NAMALWA (cell line): ENCODE data around the gene BBOX1.
"Not testable (repeated sequence)": the region's sequence is repeated elsewhere in the genome, so short reads cannot be mapped to it uniquely, and the experiment has no call there.

Source experiments
- DNase-seq: peaks from one replicate; pipeline ENCODE4 v3.0.0-alpha.2; 2015; ENCODE audit warnings: low spot score

The BBOX1 gene

DNA sequence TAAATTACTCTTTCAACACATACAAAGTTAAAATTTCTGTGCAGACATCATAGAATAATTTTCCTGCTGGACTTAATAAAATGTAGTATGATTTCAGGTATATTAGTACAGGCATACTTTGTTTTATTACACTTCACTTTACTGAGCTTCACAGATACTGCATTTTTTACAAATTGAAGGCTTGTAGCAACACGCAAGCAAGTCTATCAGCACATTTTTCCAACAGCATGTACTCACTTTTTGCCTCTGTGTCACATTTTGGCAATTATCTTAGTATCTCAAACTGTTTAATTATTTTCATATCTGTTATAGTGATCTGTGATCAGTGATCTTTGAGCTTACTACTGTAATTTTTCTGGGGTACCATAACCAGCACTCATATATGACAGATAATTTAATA is 44.5 kb downstream of the BBOX1 start:
- no peak for DNase-seq

DNA sequence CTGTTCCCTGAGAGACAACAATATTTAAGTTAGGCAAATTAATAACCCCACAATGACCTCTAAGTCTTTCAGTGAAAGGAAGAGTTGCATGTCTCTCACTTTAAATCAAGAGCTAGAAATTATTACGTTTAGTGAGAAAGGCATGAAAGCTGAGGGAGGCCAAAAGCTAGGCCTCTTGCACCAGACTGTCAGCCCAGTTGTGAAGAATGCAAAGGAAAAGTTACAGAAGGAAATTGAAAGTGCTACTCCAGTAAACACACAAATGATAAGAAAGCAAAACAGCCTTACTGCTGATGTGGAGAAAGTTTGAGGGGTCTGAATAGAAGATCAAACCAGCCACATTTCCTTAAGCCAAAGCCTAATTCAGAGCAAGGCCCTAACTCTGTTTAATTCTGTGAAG is 45.0 kb downstream of the BBOX1 start:
- no peak for DNase-seq

- DNase-seq, result no peak
Observed at GRCh38 chr11:27087432-27087831, 46.8 kb downstream of the BBOX1 start.

GRCh38 chr11:27088353-27088752 is 47.7 kb downstream of the BBOX1 start:
- no peak for DNase-seq

GRCh38 chr11:27089746-27090145 is 49.1 kb downstream of the BBOX1 start:
- no peak for DNase-seq

GRCh38 chr11:27090357-27090948 is 49.8 kb downstream of the BBOX1 start:
- not testable (repeated sequence) for DNase-seq

DNA sequence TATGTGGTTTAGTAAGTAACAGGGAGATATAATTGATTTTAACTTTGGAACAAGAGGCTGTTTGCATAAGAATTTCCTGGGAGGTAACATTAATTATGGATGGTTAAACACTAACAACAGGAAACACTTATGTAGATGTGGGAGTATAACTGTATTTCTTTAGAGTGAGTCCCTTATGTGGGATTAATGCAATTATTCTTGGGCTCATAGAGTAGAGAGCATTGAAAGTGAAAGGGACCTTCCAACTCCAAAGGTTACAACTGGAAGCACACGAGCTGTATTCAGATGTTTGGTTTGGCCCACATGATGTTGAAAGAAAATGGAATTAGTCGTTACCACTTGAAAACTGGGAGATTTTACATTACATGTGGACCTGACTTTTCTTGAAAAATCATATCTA is 53.5 kb downstream of the BBOX1 start:
- no peak for DNase-seq

DNA sequence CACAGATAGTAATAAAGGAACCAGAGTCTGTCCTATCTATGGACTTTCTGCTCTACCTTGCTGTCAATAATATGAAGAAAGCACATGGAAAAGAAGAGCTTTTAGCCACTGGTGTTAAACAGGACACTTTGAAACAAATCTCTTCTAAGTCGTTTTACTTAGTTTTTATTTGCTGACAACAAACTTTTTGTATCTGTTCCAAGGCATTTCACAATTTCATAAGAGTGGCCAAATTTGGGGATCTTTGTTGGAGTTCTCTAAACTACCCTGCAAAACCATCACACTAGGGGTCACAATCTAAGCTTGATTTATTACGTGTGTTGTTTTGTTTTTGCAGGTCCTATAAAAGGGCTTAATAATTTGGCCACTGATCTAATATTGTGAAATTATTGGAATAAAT is 54.4 kb downstream of the BBOX1 start:
- DNase-seq, result no peak

GRCh38 chr11:27095887-27096286 is 55.3 kb downstream of the BBOX1 start:
- DNase-seq, result no peak

- DNase-seq, result no peak
Observed at GRCh38 chr11:27097551-27097950, 56.9 kb downstream of the BBOX1 start.

DNA sequence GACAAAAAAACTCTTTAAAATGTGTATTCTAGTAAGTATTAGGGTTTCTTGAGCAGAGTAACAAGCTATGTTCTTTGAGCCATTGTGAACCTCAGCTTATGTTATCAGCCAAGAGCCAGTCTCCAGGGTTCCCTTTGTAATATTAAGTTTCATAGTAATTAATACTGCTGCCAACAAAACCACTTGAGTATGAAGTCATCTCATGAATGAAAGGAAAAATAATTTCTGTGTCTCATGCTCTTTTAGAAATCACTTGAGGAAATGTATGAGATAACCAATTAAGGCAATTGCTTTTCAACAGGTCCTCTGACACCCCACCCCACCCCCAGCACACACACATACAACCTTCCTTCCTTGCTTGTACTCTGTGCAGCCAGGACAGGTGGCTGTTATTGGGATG is 59.9 kb downstream of the BBOX1 start:
- DNase-seq, result no peak

- no peak for DNase-seq
Observed at GRCh38 chr11:27107548-27107947, 66.9 kb downstream of the BBOX1 start.

GRCh38 chr11:27108809-27109208 is 68.2 kb downstream of the BBOX1 start:
- no peak for DNase-seq

- no peak for DNase-seq
Observed at GRCh38 chr11:27111896-27112295, 71.3 kb downstream of the BBOX1 start.

GRCh38 chr11:27112946-27113345 is 72.3 kb downstream of the BBOX1 start:
- DNase-seq, result no peak

GRCh38 chr11:27115051-27115650 is 74.5 kb downstream of the BBOX1 start:
- DNase-seq, result no peak

GRCh38 chr11:27116684-27117083 is 76.1 kb downstream of the BBOX1 start:
- no peak for DNase-seq

- no peak for DNase-seq
Observed at GRCh38 chr11:27118371-27118770, 77.8 kb downstream of the BBOX1 start.

DNA sequence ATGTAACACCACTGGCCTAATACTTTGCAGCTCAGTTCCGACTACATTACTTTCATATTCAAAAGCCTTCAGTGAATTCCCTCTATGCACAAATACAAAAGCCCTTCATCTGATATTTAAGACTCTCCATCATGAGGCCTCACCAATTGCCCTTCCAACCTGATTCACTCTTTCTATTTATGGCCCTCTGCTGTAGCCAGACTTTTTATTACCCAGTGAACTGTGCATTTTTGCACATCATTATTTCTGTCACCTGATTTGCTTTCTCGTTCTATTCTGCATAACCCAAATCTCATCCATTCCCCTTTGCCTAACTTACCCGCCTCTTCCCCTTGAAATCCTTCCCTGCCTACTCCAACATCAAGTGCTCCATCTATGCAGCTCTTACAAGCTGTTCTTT is 78.3 kb downstream of the BBOX1 start:
- DNase-seq, result no peak

GRCh38 chr11:27119396-27119795 is 78.8 kb downstream of the BBOX1 start:
- no peak for DNase-seq

- no peak for DNase-seq
Observed at GRCh38 chr11:27120211-27120610, 79.6 kb downstream of the BBOX1 start.

DNA sequence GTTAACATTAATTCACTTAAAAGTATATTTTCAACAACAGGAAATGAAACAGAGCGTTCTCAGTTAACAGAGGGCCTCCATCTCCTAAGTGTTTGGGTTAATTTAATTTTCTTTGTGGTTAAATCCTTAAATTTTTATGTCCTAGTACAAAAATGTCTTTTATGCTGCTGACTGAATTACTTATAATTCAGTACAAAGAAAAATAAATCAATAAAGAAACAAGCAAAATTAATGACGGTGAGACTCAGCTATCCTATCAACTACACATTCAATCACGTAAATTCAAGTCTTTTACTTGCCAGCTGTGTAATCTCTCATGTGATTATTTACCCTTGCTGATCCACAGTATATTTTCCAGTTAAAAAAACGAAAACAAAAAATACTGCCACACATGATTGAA is 81.4 kb downstream of the BBOX1 start:
- no peak for DNase-seq

- no peak for DNase-seq
Observed at GRCh38 chr11:27124514-27125264, 84.1 kb downstream of the BBOX1 start.

- DNase-seq, result no peak
Observed at GRCh38 chr11:27129686-27130085, 89.1 kb downstream of the BBOX1 start.
